ENCODE results near the gene SAT1. TPM values are rescaled to one million over a fixed set of nuclear protein-coding genes. Genes with fewer than 3 reads are reported as not detected.

SAT1 gene
- total and polyA plus RNA-seq, 10 of the 15 experiments (the other 5 are each of a cell fraction or from before 2014, with no cell fraction given) = 42.2 to 234 (median 60.4) TPM

DNA sequence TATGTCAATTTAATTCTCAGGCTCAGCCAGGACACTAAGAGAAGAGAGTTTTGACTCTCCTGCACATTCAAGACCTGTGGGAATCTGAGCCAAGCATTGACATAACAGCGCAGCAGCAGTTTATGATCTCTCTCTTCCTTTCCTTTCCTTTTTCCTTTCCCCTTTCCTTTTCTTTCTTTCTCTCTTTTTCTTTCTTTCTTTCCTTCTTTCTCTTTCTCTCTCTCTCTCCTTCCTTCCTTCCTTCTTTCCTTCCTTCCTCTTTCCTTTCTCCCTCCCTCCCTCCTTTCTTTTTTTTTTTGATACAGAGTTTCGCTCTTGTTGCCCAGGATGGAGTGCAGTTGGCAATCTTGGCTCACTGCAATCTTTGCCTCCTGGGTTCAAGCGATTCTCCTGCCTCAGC, 21.6 kb downstream of the SAT1 start (continued):
- TF ChIP-seq, protein P1, sequence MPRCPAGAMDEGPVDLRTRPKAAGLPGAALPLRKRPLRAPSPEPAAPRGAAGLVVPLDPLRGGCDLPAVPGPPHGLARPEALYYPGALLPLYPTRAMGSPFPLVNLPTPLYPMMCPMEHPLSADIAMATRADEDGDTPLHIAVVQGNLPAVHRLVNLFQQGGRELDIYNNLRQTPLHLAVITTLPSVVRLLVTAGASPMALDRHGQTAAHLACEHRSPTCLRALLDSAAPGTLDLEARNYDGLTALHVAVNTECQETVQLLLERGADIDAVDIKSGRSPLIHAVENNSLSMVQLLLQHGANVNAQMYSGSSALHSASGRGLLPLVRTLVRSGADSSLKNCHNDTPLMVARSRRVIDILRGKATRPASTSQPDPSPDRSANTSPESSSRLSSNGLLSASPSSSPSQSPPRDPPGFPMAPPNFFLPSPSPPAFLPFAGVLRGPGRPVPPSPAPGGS (IDR thresholded peaks at IDR 0.05; ENCODE audit: borderline replicate concordance, insufficient read depth, low read depth, low read length, poor library complexity, severe bottlenecking) = no peak

DNA sequence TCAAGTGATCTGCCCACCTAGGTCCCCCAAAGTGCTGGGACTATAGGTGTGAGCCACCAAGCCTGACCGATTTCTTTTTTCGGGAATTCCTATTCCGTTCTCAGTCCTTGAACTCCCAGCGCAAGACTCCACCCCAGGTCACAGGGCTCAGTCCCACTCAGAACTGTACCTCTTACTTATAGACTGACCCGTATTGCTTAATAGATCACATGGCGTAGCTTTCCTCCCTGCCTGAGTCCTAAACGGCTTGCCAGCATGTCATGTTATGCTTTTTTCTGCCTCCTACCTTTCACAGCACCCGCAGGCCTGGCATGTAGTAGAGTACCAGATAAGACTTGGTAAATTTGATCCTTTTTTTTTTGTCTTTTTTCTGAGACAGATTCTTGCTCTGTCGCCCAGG, 22.4 kb downstream of the SAT1 start:
- CTCF ChIA-PET = no interaction called here
- H3K4me2 ChIP-seq (ENCODE audit: control insufficient read depth, insufficient read depth) = no peak overlapping the region
- H4K20me1 ChIP-seq (ENCODE audit: control insufficient read depth, insufficient read depth) = no peaks in the 10 kb centered on the region
- WGBS (ENCODE audit: insufficient coverage, insufficient replicate concordance, low lambda C conversion rate, missing lambda C conversion rate) = 70% methylated on average over 9 of the region's 9 CpGs
- SMC1A ChIA-PET (ENCODE audit: uncharacterized antibody, unreplicated experiment) = no interaction called here
- intact Hi-C loops (cut with micrococcal nuclease; ENCODE audit: unreplicated experiment) (no loop called here), in situ Hi-C loops (cut with MboI) (no loop called here)
- no peaks in the 10 kb centered on the region for H3K27me3 ChIP-seq (replicated peaks in 1 of 2; ENCODE audit: control insufficient read depth in 2 of 2, insufficient read depth in 2 of 2, low read length in 1 of 2)
- ATAC-seq (no peak), FAIRE-seq (no peak), DNase-seq (ENCODE audit: low read depth, low spot score) (no peak)
- no peaks in the 10 kb centered on the region for H3K79me2 ChIP-seq (ENCODE audit: control insufficient read depth, insufficient read depth, low read length)
- no peaks in the 10 kb centered on the region for H3K36me3 ChIP-seq (ENCODE audit: control insufficient read depth in 2 of 2, insufficient read depth in 2 of 2, low read length in 1 of 2)
- H3K4me1 ChIP-seq (ENCODE audit: control insufficient read depth, insufficient read depth, low read length) = no peaks in the 10 kb centered on the region
- no peak overlapping the region for H3K27ac ChIP-seq (ENCODE audit: control insufficient read depth, insufficient read depth)
- BruUV-seq (replicated peaks) = no TSS peak
- H2AFZ ChIP-seq (ENCODE audit: control insufficient read depth, low read depth, low read length) = no peak overlapping the region
- RAD21 ChIA-PET (ENCODE audit: unreplicated experiment) = no interaction called here
- TF ChIP-seq SPI1 (IDR thresholded peaks at IDR 0.05; ENCODE audit: borderline replicate concordance, insufficient read depth, low read depth, low read length) = no peak
- TF ChIP-seq MXI1 (IDR thresholded peaks at IDR 0.05; ENCODE audit: low read depth, low read length) = no peak
- no peak overlapping the region for H3K9ac ChIP-seq (ENCODE audit: control insufficient read depth, insufficient read depth, low read length)
- POLR2A ChIA-PET = no interaction called here
- H3K9me3 ChIP-seq (replicated peaks; ENCODE audit: control insufficient read depth, insufficient read depth, low read length) = no peaks in the 10 kb centered on the region
- no peak overlapping the region for H3K4me3 ChIP-seq

DNA sequence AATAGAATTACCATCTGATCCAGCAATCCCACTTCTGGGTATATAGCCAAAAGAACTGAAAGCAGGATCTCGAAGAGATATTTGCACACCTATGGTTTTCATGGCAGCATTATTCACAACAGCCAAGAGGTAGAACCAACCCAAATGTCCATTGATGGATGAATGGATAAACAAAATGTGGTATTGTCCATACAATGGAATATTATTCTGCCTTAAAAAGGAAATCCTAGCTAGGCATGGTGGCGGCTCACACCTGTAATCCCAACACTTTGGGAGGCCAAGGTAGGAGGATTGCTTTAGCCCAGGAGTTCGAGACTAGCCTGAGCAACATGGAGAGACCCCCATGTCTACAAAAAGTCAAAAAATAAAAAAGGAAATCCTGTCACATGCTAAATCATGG, 27.3 kb downstream of the SAT1 start:
- FAIRE-seq = no peak
- Histone ChIP-seq H3K9ac (ENCODE audit: control insufficient read depth, insufficient read depth, low read length) (no peak overlapping the region), H2AFZ (ENCODE audit: control insufficient read depth, low read depth, low read length) (no peak overlapping the region), H3K27ac (ENCODE audit: control insufficient read depth, insufficient read depth) (no peak overlapping the region), H3K4me1 (ENCODE audit: control insufficient read depth, insufficient read depth, low read length) (no peaks in the 10 kb centered on the region), H3K4me3 (no peak overlapping the region), H3K9me3 (replicated peaks; ENCODE audit: control insufficient read depth, insufficient read depth, low read length) (no peaks in the 10 kb centered on the region), H3K79me2 (ENCODE audit: control insufficient read depth, insufficient read depth, low read length) (no peaks in the 10 kb centered on the region), H3K36me3 (ENCODE audit: control insufficient read depth in 2 of 2, insufficient read depth in 2 of 2, low read length in 1 of 2) (no peaks in the 10 kb centered on the region), H3K27me3 (replicated peaks in 1 of 2; ENCODE audit: control insufficient read depth in 2 of 2, insufficient read depth in 2 of 2, low read length in 1 of 2) (no peaks in the 10 kb centered on the region), H3K4me2 (ENCODE audit: control insufficient read depth, insufficient read depth) (no peak overlapping the region), H4K20me1 (ENCODE audit: control insufficient read depth, insufficient read depth) (no peaks in the 10 kb centered on the region)
- DNase-seq (ENCODE audit: low read depth, low spot score) = no peak
- CTCF ChIA-PET = no interaction called here
- in situ Hi-C loops (cut with MboI) (no loop called here), intact Hi-C loops (cut with micrococcal nuclease; ENCODE audit: unreplicated experiment) (no loop called here)
- whole genome bisulfite sequencing (ENCODE audit: insufficient coverage, insufficient replicate concordance, low lambda C conversion rate, missing lambda C conversion rate) = 74% methylated on average over 3 of the region's 3 CpGs
- BruUV-seq (replicated peaks) = no TSS peak
- SMC1A ChIA-PET (ENCODE audit: uncharacterized antibody, unreplicated experiment) = no interaction called here
- POLR2A ChIA-PET = no interaction called here
- ATAC-seq = no peak
- RAD21 ChIA-PET (ENCODE audit: unreplicated experiment) = no interaction called here
- TF ChIP-seq MTA3 (IDR thresholded peaks at IDR 0.05; ENCODE audit: borderline replicate concordance, low read length) (no peak), EGR1 (IDR thresholded peaks at IDR 0.05; ENCODE audit: borderline replicate concordance in 1 of 2, low read depth in 2 of 2, low read length in 2 of 2) (no peak), ETV6 (conservative IDR thresholded peaks at IDR 0.05 in 1 of 2, IDR thresholded peaks at IDR 0.05 in 1 of 2; ENCODE audit: borderline replicate concordance in 1 of 2, low read depth in 1 of 2) (no peak), EED (IDR thresholded peaks at IDR 0.05; ENCODE audit: low read depth) (no peak), BRCA1 (IDR thresholded peaks at IDR 0.05; ENCODE audit: low read depth, low read length) (no peak), TARDBP (IDR thresholded peaks at IDR 0.05; ENCODE audit: borderline replicate concordance) (no peak), NRF1 (conservative IDR thresholded peaks at IDR 0.05; ENCODE audit: low read depth, low read length) (no peak)
- TF ChIP-seq, protein P2, sequence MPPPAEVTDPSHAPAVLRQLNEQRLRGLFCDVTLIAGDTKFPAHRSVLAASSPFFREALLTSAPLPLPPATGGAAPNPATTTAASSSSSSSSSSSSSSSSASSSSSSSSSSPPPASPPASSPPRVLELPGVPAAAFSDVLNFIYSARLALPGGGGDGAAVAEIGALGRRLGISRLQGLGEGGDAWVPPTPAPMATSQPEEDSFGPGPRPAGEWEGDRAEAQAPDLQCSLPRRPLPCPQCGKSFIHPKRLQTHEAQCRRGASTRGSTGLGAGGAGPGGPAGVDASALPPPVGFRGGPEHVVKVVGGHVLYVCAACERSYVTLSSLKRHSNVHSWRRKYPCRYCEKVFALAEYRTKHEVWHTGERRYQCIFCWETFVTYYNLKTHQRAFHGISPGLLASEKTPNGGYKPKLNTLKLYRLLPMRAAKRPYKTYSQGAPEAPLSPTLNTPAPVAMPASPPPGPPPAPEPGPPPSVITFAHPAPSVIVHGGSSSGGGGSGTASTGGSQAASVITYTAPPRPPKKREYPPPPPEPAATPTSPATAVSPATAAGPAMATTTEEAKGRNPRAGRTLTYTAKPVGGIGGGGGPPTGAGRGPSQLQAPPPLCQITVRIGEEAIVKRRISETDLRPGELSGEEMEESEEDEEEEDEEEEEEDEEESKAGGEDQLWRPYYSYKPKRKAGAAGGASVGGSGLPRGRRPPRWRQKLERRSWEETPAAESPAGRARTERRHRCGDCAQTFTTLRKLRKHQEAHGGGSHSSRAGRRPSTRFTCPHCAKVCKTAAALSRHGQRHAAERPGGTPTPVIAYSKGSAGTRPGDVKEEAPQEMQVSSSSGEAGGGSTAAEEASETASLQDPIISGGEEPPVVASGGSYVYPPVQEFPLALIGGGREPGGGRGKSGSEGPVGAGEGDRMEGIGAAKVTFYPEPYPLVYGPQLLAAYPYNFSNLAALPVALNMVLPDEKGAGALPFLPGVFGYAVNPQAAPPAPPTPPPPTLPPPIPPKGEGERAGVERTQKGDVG (CRISPR knock-in tag; IDR thresholded peaks at IDR 0.05) = no peak
